VCaP (cell line): ENCODE measurements around the gene GALNS.

Experiments used
- H3K27ac ChIP-seq: fragments of 450-650 bp; 2 replicates; pipeline ENCODE4 v1.5.1; 2017
- CTCF ChIP-seq: fragments of 450-650 bp; conservative IDR thresholded peaks from 2 replicates; pipeline ENCODE4 v1.5.1; 2017; ENCODE audit warnings: mild to moderate bottlenecking, moderate library complexity

The GALNS gene

GRCh38 chr16:88871349-88871702, 14.6 kb upstream of the GALNS start:
- no peak for TF ChIP-seq CTCF
- H3K27ac ChIP-seq = no peak overlapping the region

DNA sequence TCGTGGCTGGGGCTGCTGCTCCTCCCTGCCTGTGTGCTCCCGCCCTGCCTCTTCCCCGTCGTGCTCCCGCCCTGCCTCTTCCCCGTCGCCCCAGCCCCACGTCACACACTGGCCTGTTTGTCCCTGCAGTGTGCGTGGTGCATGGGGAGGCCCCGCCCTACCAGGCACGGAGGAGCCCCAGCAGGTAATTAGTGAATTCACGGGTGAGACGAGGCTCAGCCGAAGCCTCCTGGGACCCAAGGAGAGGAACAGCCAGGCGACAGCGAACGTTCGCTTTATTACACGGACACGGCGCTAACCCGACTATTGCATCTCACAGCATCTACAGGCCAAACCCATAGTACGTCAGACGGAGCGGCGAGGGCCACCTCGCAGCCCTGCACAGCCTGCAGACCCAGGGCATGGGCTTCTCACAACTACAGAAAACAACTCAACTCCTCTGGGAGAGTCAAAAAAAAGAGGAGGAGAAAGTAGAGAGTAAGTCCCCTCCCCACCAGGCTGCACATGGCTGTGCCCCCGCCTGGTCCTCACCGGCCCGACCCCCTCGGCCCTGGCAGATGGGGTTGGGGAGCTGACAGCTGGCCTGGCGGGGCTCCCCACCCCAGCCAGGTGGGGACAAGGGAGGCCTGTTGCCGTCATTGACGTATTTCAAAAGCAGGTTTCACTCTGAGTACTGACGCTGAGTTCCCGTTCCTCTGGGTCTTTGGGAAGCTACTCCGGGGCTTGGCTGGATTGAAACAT, 14.0 kb upstream of the GALNS start:
- no peak overlapping the region for H3K27ac ChIP-seq
- TF ChIP-seq CTCF = no peak

GRCh38 chr16:88869673-88869980, 12.9 kb upstream of the GALNS start:
- no peak for TF ChIP-seq CTCF
- H3K27ac ChIP-seq = no peak overlapping the region

- TF ChIP-seq CTCF = no peak
- no peak overlapping the region for H3K27ac ChIP-seq
Observed at GRCh38 chr16:88868974-88869672, 12.4 kb upstream of the GALNS start.

- H3K27ac ChIP-seq = no peak overlapping the region
- no peak for TF ChIP-seq CTCF
Observed at GRCh38 chr16:88867581-88868246, 11.0 kb upstream of the GALNS start.

- no peak within 1 kb of the TSS for H3K27ac ChIP-seq
- TF ChIP-seq CTCF = no peak
Observed at GRCh38 chr16:88866151-88866920, 9.6 kb upstream of the GALNS start, which contains the start of gene PABPN1L. TSS of gene PABPN1L (minus strand) at chr16:88866660. CDS start at chr16:88866606, 54 bp downstream.

DNA sequence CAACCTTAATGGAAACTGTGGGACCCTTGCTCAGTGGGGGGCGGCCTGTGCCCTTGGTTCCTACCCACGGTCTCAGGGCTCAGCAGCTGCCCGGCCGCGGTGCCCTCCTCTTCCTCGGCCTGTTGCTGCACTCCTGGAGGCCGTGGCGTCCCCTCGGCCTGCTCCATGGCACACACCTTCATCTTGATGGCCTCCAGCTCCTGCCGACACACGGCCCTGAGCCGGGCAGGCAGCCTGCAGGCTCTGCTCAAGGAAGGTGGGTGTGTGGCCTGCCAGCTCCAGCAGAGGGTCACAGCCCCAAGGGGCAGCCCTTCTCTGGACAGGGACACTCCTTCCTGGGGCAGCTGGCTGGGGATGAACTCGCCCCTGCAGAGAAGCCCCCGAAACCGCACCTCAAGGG, 9.0 kb upstream of the GALNS start:
- no peak for TF ChIP-seq CTCF
- no peak overlapping the region for H3K27ac ChIP-seq
